Muscle of leg (tissue), 11 donors: ENCODE results near the gene TNFAIP3. TPM values are rescaled to one million over a fixed set of nuclear protein-coding genes. Genes with fewer than 3 reads are reported as not detected.

Experiments used
- DNase-seq: peaks from one replicate; pipeline ENCODE4 v3.0.0; 2013
- H3K27ac ChIP-seq: one replicate; pipeline ENCODE4 v1.5.1; 2013; ENCODE audit warnings: mild to moderate bottlenecking, low read length, control low read depth
- H3K27me3 ChIP-seq: one replicate; pipeline ENCODE4 v1.6.1; 2013; ENCODE audit warnings: low read length; ENCODE audit not compliant: control insufficient read depth, insufficient read depth
- H3K36me3 ChIP-seq: one replicate; pipeline ENCODE4 v1.6.1; 2013; ENCODE audit warnings: low read length; ENCODE audit not compliant: control insufficient read depth, insufficient read depth
- H3K4me1 ChIP-seq: one replicate; pipeline ENCODE4 v1.6.1; 2013; ENCODE audit warnings: low read length; ENCODE audit not compliant: control insufficient read depth, insufficient read depth
- H3K4me3 ChIP-seq: one replicate; pipeline ENCODE4 v1.5.1; 2013; ENCODE audit warnings: low read length, control low read depth
- H3K9me3 ChIP-seq: replicated peaks from 2 replicates; pipeline ENCODE4 v1.6.1; 2013; ENCODE audit warnings: low read depth, low read length; ENCODE audit not compliant: control insufficient read depth
- WGBS: methylation state at CpG from one replicate; pipeline ENCODE4 v1.1.5; 2013; ENCODE audit warnings: missing lambda C conversion rate; ENCODE audit not compliant: insufficient coverage; 5-methylcytosine and 5-hydroxymethylcytosine counted together
- polyA plus RNA-seq, 8 donors: library from polyadenylated mRNA; unstranded; fragments of 120-200 nt; gene quantifications; one replicate each; pipeline versions ENCODE4 v1.2.1 to v1.2.3, GENCODE V29; 2013; ENCODE audit warnings: inconsistent platforms in 1 of 8, low replicate concordance in 1 of 8; ENCODE audit not compliant: insufficient read length in 8 of 8, insufficient read depth in 1 of 8
- total RNA-seq: library from RNA; stranded (reverse); fragments of 120-200 nt; gene quantifications from one replicate; pipeline ENCODE4 v1.2.4, GENCODE V29; 2013

TNFAIP3 gene
- total and polyA plus RNA-seq, 9 donors, result 6.6 to 14.7 (median 11.7) TPM

DNA sequence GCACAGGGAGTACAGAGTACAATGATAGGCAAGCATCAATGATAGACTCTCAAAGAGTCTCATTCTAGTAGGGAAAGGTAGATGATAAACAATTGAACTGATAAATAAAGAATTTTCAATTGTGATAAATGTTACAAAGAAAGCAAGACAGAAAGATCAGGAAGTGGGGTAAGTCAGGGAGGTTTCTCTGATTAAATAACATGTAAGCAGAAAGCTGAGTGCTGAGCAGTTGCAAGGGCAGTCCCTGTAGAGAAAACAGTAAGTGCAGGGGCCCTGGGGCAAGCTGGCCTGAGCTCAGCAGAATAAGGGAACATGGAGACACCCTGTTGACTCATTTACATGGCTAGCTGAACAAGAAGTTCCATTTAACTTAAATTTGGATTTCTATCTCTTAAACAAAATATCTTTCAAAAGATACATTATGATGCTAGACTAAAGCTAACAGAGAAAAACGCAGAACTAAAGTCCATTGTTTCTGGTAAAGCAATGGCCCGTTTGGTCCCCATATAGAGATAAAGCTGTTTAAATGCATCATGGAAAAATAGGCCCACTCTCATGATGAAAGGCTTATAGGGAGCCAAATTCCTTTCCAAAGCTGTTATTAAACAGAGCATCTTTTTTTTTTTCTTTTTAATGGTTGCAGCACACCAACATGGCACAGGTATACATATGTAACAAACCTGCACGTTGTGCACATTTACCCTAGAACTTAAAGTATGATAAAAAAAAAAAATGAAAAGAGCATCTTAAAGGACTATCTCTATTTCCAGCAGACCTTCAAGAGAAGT lies 5.3 kb upstream of the TNFAIP3 start:
- no peaks in the 10 kb centered on the region for H3K27me3 ChIP-seq
- no peak for DNase-seq
- no peak overlapping the region for H3K27ac ChIP-seq
- no CpG with 5 or more reads among the region's 3 CpGs for WGBS
- no peaks in the 10 kb centered on the region for H3K36me3 ChIP-seq
- no peaks in the 10 kb centered on the region for H3K9me3 ChIP-seq
- no peak overlapping the region for H3K4me3 ChIP-seq
- peaks cover 10% of the 10 kb centered on the region for H3K4me1 ChIP-seq

DNA sequence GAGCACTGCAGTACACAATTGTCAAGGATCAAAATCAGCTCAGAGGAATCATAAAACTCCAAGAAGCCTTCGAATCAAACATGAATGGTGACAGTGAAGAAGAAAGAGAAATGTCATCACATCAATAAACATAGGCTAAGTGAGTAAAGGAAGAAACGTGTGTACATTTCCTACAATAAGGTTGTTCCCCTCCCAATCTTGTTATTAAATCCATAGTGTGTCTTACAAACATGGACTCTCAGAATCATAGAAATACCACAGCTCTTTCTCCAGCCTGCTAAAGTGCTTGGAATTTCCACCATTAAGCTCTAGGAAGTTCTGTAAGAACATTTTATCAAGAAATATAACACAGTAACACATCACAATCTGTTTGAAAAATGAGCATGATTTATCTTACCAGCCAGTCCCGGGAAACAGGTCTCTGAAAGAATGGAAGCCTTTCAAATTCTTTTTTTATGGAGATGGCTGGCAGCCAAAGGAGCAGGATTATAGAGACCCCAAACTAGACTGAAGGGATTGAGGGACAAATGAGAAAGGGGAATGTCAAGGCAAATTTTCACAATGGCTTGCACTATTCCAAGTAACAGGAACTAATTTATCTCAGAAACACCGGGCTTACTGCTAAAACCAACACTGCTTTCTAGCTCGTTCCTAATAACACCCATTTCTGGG lies 4.5 kb upstream of the TNFAIP3 start:
- DNase-seq, result no peak
- no peaks in the 10 kb centered on the region for H3K27me3 ChIP-seq
- H3K4me1 ChIP-seq, result peaks cover 10% of the 10 kb centered on the region
- WGBS, result no CpG with 5 or more reads among the region's 5 CpGs
- peak overlapping the region; percentile 8 for H3K27ac ChIP-seq
- no peaks in the 10 kb centered on the region for H3K36me3 ChIP-seq
- H3K9me3 ChIP-seq, result no peaks in the 10 kb centered on the region
- H3K4me3 ChIP-seq, result no peak overlapping the region

DNA sequence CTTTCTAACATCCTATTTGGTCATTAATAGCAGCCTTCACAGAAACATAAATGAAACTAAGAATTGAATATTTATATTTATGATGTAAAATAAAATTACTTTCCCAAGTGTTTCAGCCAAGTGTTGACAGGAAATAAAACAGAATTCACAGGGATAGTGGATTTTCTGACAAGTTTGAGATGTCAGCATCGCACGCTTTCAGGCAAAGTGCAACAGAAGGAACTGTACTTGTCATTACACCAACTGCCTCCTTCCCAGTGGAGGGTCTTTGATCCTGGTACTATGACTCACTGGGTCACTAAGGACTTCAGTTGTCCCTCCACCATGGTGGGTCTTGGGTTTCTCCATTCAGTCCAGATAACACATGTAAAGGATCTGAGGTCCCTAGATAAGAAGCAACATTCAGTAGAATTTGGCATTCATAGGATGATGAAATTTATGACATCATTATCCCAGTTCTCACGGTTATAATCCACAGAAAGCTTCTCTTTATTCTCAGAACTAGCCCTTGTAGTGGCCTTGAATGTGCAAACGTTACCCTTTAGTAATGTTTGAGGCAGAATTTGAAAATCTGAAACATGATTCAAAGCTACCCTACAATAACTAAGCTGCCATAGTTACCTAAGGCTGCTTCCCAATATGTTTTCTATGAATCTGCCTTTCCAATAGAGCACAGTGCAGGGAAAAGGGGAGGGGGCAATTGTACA lies 3.8 kb upstream of the TNFAIP3 start:
- no peaks in the 10 kb centered on the region for H3K27me3 ChIP-seq
- no peaks in the 10 kb centered on the region for H3K9me3 ChIP-seq
- peak overlapping the region; percentile 16 for H3K27ac ChIP-seq
- no CpG with 5 or more reads among the region's 4 CpGs for WGBS
- DNase-seq, result no peak
- no peak overlapping the region for H3K4me3 ChIP-seq
- H3K4me1 ChIP-seq, result peaks cover 10% of the 10 kb centered on the region
- no peaks in the 10 kb centered on the region for H3K36me3 ChIP-seq

DNA sequence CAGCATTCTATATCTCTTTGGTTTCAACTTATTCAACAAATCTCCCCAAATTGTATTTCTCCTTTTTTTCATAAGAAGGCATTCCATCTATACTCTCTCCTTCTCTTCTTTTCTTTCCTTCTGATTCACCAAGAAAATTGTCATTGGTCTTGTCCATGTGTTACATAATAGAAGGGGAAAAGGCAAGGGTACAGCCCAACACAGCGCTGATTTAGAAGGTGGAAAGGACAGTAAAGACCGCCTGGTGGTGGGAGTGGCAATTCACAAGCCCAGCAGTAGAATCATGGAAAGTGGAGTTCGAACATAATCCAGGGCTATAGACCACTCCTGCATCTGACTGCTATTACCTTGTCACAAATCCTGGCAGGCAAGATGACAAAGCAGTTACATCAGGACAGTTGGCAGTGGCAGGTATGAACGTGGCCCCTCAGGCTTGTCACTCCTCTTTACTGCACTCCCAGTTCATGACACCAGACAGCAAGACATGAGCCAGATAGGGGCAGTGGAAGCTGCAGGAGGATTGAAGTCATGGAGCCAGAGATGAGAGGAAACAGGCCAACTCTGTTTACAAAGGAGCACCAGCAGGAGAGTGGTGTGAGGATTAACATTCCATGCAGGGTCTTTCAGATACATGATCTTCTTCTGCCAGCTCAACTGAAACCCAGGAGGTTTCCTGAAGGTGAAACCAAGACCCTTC lies 2.1 kb upstream of the TNFAIP3 start:
- Histone ChIP-seq H3K4me3 (no peak overlapping the region), H3K36me3 (no peaks in the 10 kb centered on the region), H3K4me1 (peaks cover 15% of the 10 kb centered on the region), H3K27me3 (no peaks in the 10 kb centered on the region), H3K27ac (no peak overlapping the region), H3K9me3 (no peaks in the 10 kb centered on the region)
- whole genome bisulfite sequencing, result 63% methylated on average over 3 of the region's 4 CpGs
- no peak for DNase-seq

DNA sequence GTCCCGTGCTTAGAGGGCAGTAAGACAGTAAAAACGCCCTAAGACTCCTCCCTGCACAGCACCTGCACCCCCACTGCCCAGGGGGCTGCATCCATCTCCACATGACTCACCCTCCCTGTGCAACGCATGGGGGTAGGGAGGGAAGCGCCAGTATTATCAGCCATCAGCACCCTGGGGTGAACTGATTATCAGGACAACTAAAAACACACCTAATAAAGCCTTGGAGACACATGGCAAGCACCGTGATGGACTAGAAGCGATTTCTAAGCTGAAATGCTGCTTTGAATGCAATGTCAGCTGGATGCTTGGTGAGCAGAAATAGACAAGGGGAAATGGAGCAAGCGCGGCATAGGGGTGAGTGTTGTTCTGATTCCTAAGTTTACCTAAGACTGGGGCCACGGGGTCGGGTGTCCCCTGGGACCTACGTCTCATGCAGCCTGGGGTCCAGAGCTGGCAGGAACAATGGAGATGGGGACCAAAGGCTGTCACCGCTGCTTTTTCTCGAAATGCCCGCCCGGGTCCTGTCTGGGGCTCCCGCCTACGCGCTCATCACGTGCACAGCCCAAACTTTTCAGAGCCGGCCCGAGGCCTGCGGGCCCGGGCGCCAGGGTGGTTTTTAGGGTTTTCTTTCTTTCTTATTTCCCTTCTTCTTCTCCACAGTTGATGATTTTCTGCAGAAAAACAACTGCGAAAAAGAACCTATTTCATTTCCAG lies 702 bp upstream of the TNFAIP3 start:
- H3K27me3 ChIP-seq, result no peaks in the 10 kb centered on the region
- H3K9me3 ChIP-seq, result no peaks in the 10 kb centered on the region
- H3K4me1 ChIP-seq, result peaks cover 18% of the 10 kb centered on the region
- H3K4me3 ChIP-seq, result peak overlapping the region; percentile 74
- H3K36me3 ChIP-seq, result no peaks in the 10 kb centered on the region
- no peak for DNase-seq
- H3K27ac ChIP-seq, result peak overlapping the region; percentile 86
- WGBS, result 3% methylated on average over 11 of the region's 25 CpGs

DNA sequence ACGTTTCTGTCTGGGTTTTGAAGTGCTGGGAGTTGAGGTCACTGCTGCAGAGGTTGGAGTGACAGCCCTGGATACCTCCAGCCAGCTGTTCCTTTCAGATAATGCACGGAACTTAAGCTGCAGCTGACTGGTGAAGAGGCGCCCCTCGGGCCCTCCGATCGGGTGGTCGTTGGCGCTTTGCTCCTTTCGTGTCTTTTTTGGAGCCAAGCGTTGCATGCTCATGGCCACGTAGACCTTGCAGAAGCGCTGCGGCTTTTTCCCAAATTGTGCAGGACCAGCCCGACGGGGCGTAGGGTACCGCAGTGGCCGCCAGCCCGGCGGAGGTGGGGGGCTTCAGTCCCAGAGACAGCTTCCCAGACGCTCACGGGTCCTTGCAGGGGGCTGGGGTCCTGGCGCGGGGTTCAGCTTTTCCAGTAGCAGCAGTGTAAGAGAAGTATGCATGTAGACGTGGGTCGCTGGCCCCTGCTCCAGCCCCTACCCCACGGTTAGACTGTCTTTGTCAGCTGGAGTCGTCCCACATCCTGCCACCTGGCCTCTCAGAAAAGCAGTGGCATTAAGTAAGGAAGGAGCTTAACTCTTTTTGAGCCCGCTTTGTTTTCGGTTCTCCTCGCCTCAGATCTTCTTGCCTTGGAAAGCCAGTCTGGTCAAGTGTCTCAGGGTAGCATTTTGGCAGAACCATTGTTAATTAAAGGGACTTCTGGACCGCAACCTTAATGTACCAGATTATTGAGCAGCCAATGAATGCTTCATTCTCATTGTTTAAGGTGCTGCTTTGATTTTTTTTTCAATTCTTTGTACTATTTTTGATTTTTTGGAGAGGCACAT lies 838 bp downstream of the TNFAIP3 start:
- H3K4me3 ChIP-seq, result peak overlapping the region; percentile 85
- peaks cover 18% of the 10 kb centered on the region for H3K4me1 ChIP-seq
- peak; percentile 59 for DNase-seq
- under 1% methylated on average over 25 of the region's 32 CpGs for WGBS
- no peaks in the 10 kb centered on the region for H3K36me3 ChIP-seq
- no peaks in the 10 kb centered on the region for H3K27me3 ChIP-seq
- peak overlapping the region; percentile 73 for H3K27ac ChIP-seq
- no peaks in the 10 kb centered on the region for H3K9me3 ChIP-seq

DNA sequence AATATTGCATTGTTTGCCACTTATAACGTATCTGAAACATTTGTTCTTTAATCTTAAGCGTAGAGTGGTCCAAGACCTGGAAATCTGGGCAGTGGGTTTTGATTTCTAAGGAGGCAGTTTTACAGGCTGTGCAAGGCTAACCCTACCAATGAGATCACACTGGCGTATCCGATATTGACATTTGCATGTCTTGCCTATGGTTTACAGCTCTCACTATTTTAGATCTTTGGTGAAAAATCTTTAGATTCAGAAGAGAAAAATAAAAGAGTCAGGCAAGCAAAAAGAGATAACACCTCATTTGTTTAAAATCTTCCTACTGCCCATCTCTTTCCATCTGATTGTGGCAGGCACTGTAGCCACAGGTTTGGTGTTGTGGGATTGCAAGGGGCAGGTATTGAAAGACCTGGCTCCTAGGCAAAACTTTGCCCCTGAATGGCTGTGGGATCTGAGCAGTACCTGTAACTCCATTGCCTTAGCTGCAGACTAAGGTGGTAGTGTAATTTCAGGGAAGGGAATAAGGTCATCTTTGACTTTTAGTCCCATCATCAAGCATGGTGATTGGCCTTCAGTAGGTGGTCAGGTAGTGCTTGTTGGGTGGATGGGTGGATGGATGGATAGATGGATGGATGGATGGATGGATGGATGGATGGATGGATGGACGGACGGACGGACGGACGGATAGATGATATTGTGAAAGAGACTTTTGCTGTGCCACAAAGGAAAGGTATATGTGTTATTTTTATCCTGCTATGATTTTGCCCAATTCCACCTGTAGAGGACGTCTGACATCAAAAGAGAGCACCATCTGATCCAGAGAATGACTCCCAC lies 1.9 kb downstream of the TNFAIP3 start:
- Histone ChIP-seq H3K27ac (no peak overlapping the region), H3K36me3 (peaks cover 3% of the 10 kb centered on the region), H3K27me3 (no peaks in the 10 kb centered on the region), H3K4me1 (peaks cover 16% of the 10 kb centered on the region), H3K4me3 (peak overlapping the region; percentile 85), H3K9me3 (no peaks in the 10 kb centered on the region)
- WGBS, result 89% methylated on average over 5 of the region's 10 CpGs
- no peak for DNase-seq

DNA sequence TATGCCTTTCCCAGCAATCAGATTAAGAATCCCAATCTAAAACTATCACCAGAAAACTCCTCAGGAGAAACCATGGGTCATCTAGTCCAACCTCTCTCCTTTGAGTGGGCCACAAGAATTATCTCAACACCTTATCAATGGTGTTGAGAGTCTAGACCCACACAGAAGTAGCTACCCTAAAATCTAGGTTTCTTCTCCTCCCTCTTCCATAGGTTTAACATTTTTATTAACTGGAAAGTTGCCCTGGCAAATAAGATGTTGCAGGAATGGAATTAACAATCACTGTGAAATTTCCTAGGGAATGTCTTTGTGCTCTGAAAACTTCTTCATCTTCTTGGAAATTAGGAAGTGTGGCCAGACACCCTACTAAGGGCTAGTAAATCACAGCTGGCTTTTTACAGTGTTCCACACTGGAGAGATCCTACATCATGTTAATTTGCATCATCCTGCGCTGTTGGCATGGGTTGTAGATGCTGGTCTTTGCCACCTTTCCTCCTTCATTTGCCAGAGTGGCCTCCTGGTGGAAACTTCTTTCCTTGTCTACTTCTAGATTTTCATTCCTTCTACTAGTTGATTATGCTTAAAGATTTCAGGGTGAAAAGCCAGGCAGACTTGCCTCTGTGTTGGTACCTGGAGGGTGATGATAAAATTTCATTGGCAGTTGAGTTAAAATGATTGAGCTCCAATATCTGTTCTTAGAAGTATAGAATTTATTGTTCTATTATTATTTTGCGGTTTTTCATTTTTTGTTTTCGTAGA lies 2.7 kb downstream of the TNFAIP3 start:
- H3K27ac ChIP-seq, result no peak overlapping the region

More for the DNA sequence above, 2.7 kb downstream of the TNFAIP3 start:
- Histone ChIP-seq H3K4me3 (no peak overlapping the region), H3K36me3 (peaks cover 10% of the 10 kb centered on the region), H3K9me3 (no peaks in the 10 kb centered on the region), H3K4me1 (peaks cover 16% of the 10 kb centered on the region), H3K27me3 (no peaks in the 10 kb centered on the region)
- WGBS, result no CpG with 5 or more reads among the region's 3 CpGs
- no peak for DNase-seq
